GM03348 (cell line): ENCODE results near the gene B3GAT1.

Experiments
- DNase-seq: peaks from one replicate; pipeline ENCODE4 v3.0.0; 2012; ENCODE audit warnings: low spot score

B3GAT1 gene

DNA sequence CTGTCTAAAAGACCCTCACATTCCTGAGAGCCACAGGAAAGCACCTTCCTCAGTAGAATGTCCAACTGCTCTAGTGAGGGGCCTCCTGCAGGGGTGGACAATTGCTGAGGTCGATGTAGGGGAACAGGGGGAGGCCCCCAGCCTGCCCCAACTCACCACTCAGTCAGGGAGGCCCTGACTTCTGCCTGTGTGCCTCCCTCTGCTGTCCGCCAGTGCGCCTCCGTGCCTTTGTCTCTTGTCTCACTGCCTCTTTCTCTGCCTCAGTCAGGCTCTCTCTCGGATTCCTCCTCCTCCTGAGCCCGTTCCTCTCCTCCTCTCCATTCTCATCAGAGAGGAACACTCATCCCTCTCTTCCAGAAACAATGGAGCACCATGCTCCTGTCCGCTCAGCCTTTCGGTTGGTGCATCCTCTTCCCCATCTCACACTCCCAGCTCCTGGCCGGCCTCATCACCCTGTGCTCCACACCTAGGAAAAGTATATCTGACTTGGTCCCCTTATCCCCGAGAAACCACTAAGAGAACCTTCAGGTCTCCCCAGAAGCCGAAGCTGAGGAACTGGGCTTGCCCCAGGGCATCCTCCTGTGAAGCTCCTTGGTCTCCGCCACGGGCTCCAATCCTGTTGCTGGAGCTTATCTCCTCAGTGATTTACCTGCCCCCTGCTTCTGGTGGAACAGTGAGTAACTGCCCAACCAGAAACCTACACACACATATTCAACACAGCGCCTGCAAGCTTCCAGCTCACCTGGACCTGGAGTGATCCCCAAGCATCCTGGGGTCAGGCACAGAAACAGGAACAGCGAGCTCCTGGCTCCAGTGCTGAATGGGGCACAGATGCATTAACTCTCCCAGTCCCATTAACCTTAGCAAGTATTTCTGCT is 2.3 kb downstream of the B3GAT1 start:
- DNase-seq = no peak

GRCh38 chr11:134407923-134408322 is 4.1 kb downstream of the B3GAT1 start:
- DNase-seq = no peak

- DNase-seq = no peak
Measured at GRCh38 chr11:134407321-134407828, 4.7 kb downstream of the B3GAT1 start.

GRCh38 chr11:134406264-134407185 is 5.5 kb downstream of the B3GAT1 start:
- DNase-seq = no peak

- DNase-seq = no peak
Measured at GRCh38 chr11:134405841-134406240, 6.2 kb downstream of the B3GAT1 start.

GRCh38 chr11:134405436-134405835 is 6.6 kb downstream of the B3GAT1 start:
- DNase-seq = no peak

DNA sequence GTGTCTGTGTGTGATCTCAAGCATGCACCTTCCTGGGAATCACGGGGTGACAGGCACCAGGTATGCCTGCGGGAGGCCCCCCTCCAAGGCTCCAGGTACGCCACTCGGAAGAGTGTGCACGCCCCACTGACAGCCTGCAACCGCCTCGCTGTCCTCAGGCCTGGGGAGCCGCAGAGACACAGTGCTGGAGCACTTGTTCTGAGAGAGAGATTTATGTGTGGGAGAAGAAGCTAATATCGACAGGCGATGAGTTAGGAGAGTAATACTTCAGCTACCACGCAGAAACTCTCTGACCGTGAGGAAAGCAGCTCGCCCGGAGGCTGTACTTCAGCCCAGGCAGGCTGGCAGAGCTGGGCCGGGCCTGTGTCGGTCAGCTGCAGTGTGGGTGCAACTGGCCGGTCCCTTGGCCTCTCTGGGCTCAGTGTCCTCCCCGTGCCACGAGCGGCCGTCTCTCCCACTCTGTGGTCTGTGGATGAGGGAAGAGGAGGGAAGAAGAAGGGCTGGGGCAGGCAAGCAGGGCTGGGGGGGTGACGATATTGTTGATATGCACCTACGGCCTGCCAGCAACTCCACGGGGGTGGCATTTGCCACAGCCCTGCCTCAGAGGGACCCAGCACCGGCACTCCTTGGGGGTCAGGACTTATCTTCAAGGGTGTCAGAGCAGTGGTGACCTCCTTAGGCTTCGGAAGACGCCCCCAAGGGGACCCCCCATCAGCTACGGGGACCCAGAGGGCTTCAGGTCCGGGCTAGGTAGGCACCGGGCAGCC is 7.3 kb downstream of the B3GAT1 start:
- DNase-seq = no peak

DNA sequence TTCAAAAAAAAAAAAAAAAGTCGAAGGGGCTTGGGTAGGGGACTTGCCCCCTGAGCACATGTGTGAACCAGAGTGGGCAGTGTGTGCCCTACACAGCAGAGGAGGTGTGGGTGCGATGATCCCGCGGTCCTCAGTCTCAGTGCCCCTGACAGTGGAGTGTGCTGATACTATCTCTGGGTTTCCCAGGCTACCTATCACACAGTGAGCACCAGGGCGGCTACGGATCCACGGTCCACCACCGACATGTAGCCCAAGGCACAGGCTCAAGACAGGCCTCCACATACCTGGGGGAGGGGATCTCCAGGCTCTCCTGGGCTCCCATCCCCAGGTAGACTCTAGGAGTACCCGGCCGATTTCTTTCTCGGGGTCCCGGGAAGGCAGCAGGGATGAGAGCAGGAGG is 9.1 kb downstream of the B3GAT1 start:
- DNase-seq = no peak

- DNase-seq = no peak
Measured at GRCh38 chr11:134401825-134402809, 9.9 kb downstream of the B3GAT1 start.

GRCh38 chr11:134399996-134400395 is 12.0 kb downstream of the B3GAT1 start:
- no peak for DNase-seq

DNA sequence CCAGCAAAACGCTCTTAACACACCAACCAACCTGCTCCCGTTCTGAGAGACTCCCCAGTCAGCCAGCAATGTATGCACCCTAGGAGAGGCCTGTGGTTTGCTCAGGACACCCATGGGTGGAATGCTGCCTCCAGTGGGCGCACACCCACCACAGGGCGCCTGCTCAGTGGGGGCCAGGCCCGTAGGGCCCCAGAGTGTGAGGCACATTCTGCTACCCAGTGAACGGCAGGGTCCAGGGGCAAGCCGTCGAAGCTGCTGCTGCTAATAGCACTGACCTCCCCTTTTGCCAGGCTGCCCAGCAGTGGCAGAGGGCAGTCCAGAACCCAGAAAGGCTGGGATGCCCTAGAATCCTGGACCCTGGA is 12.8 kb downstream of the B3GAT1 start:
- DNase-seq = no peak

- DNase-seq = no peak
Measured at GRCh38 chr11:134398644-134399292, 13.3 kb downstream of the B3GAT1 start.

DNA sequence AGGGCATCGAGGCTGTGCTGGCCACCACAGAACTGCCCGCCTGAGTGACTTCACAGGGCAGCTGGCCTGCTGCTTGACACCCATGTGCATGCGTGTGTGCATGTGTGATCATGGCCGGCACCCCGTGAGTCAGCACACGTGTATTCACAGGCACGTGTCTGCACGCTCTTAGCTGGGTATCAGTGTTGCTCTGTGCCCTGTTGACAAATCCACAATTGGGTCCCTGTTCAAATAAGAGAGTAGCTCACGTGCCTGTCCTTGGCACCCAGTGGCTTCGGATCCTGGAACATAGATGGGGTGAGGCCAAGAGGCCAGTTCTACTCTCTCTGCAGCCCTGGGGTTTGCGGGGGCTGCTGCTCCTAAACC is 14.0 kb downstream of the B3GAT1 start:
- no peak for DNase-seq

DNA sequence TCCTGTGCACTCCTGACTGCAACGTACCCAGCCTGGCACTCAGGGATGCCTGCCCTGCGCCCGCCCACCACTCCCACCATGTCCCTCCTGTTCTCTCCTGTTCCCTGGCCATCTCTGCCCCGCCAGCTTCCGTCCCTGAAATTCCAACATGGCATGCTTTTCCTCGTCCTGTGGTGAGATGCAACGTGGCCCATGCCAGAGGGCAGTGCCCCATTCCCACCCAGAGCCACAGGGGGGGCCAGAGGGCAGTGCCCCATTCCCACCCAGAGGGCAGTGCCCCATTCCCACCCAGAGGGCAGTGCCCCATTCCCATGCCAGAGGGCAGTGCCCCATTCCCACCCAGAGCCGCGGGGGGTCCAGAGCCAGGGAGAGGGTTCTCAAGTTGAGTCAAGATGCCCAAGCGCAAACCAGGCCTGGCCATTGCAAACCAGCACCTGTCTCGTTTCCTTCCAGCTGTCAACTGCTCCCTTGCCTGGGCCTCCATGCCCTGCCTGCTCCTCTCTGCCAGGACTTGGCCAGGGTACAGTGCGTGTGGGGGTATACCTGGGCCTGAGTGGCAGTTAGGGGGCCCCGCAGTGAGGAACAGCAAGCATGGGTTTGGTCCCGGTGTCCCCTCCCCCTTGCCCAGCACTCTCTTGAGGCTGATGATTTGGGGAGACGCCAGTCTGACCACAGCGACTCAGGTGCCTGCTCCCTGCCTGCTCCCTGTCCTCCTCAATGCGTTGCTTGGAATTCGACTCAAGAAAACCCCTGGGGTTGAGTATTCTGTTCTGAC is 14.6 kb downstream of the B3GAT1 start:
- DNase-seq = no peak

- DNase-seq = no peak
Measured at GRCh38 chr11:134395002-134395401, 17.0 kb downstream of the B3GAT1 start.

GRCh38 chr11:134394311-134394710 is 17.7 kb downstream of the B3GAT1 start:
- DNase-seq = no peak

DNA sequence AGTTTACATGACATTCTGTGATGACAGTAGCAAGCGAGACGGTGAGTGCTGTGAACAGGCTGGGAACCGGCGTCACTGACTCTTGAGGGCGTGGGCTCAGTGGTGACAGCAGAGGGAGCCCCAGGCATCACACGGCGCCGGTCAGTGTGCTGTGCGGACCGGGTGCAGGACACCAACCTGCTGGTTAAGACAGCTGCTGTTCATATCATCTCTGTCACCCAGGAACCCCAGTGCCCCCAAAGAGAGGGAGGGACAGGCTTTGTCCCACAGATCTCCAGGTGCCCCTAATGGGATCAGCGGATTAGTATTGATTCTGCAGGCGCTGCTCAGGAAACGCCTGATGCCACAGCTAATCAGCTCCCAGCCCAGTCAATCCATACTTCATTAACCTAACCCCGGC is 18.4 kb downstream of the B3GAT1 start:
- DNase-seq = no peak

DNA sequence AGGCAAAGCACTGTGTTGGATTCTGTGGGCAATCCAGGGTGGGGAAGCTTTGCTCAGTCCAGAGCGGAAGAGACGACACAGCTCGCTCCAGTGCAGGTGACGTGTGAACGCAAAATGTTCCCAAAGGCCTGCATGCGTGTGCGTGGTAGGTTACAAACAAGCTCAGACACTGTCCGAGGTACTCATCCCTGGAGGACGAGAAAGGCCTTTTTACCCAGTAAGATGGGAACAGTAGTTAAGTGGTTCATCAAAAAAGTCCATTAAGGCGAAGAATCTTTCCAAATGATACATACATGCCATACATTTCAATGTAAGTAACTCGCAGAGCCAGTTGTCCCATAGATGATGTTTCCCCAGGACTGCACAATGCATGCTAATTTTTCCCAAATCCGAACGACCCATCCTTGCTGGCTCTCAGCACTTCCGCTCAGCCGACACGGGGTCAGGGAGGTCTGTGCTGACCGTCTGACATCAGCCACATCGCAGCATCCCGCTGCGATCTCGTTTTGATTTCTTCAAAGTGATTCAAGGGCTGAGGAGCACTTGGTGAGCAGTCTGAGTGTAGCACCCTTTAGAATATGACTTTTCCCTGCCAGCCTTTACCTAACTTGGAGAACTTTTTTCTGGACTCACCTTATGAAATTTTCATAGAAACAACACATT is 19.0 kb downstream of the B3GAT1 start:
- DNase-seq = no peak

DNA sequence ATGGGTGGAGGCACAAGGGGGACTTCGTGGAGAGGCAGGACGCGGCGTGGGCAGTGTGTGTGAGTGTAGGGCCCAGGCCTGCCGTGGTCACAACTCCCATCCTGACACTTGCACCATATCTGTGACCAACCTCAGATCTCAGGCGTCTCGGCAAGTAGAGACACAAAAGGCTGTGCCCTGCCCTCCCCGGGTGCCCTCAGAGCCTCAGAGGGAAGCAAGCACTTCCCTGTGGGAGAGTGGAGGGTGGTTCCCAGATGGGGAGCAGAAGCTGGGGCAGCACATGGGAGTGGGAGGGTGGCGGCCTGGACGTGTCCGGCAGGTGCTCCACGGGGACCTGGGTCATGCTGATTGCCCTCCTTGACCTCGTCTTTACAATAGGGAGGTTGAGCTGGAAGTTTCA is 20.4 kb downstream of the B3GAT1 start:
- no peak for DNase-seq
